ENCODE data around the gene ADAR. TPM values are rescaled to one million over a fixed set of nuclear protein-coding genes. Genes with fewer than 3 reads are reported as not detected.
"Not testable (repeated sequence)": the region's sequence is repeated elsewhere in the genome, so short reads cannot be mapped to it uniquely, and the experiment has no call there.

The ADAR gene
- 100 to 1,000 TPM in 1 of 4 donors, 10 to 100 TPM in 3; 54.3 to 105 (median 73.6) TPM for total RNA-seq

DNA sequence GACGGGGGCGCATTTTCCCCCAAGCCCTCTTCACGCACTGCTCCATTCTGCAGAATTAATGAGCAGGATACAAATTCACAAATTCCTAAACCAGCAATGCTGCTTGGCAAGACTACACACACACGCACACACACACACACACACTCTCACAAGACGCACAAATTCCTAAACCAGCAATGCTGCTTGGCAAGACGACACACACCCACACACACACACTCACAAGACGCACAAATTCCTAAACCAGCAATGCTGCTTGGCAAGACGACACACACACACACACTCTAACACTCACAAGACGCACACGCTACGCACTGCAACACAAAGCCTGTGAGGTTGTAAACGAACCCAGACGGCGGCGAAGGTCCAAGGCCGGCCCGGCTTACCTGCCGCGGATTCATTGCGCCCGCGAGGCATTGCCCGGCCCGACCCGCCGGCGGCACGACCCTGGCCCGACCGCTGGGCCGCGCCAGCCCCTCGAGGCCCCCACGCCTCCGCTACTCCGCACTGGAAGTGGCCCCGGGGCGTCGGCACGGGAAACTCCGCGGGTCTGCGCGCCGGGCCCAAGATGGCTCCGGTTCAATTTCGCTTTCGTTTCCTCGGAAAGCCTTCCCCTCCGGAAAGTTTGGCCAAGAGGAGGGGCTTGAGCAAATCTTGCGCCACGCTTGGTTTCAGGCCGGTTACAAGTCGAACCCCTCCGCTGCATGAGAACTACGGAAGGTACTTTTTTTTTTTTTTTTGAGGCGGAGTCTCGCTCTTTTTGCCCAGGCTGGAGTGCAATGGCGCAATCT, at the start of gene ADAR:
Gene ADAR (minus strand): TSS at position 578 of the 788 bp plus-strand sequence. CDS start 180 bp downstream, at position 398.
- intact Hi-C loops (cut with DNase I; ENCODE audit: low total_unique reads) = no loop called here
- peak within 1 kb of the TSS; percentile 86 for H3K4me3 ChIP-seq (ENCODE audit: low read depth, poor library complexity, severe bottlenecking)
- 0 to 1% methylated on average over 18 to 59 of the region's 59 CpGs for WGBS, 2 donors
- TF ChIP-seq POLR2A (IDR thresholded peaks at IDR 0.05) = no peak
- TF ChIP-seq CTCF (IDR thresholded peaks at IDR 0.05) = no peak
- peak; percentile 93 to 98 for DNase-seq (ENCODE audit: low spot score in 2 of 2)

GRCh38 chr1:154657556-154657955, 49.6 kb upstream of the ADAR start:
- intact Hi-C loops (cut with DNase I; ENCODE audit: low total_unique reads) = no loop called here
- TF ChIP-seq POLR2A (IDR thresholded peaks at IDR 0.05) = no peak
- TF ChIP-seq CTCF (IDR thresholded peaks at IDR 0.05) = no peak
- no peak overlapping the region for H3K4me3 ChIP-seq (ENCODE audit: low read depth, poor library complexity, severe bottlenecking)
- 37 to 43% methylated on average over 2 of the region's 2 CpGs for WGBS, 2 donors
- DNase-seq (ENCODE audit: low spot score in 2 of 2) = no peak

DNA sequence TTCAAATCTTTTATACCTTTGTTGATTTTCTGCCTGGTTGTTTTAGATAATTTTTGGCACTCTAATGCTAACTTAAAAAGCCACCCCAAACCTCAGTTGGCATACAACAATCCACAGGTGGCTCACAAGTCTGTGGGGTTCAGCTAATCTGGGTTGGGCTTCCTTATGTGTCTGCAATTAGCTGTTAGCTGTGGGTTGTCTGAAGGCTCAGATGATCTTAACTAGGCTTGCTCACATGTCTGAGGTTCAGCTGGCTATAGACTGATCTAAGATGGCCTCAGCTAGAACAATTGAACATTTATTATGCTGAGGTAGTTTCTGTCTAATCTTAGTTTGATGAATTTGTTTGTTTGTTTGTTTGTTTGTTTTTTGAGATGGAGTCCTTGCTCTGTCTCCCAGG, 44.9 kb upstream of the ADAR start:
- no peak overlapping the region for H3K4me3 ChIP-seq (ENCODE audit: low read depth, poor library complexity, severe bottlenecking)
- intact Hi-C loops (cut with DNase I; ENCODE audit: low total_unique reads) = no loop called here
- no peak for DNase-seq (ENCODE audit: low spot score in 2 of 2)
- no peak for TF ChIP-seq CTCF (IDR thresholded peaks at IDR 0.05)
- TF ChIP-seq POLR2A (IDR thresholded peaks at IDR 0.05) = no peak

- intact Hi-C loops (cut with DNase I; ENCODE audit: low total_unique reads); DNase-seq (ENCODE audit: low spot score in 2 of 2); H3K4me3 ChIP-seq (ENCODE audit: low read depth, poor library complexity, severe bottlenecking): not testable (repeated sequence)
- WGBS, 2 donors = 97 to 98% methylated on average over 3 of the region's 3 CpGs
Measured at GRCh38 chr1:154644724-154645123, 36.7 kb upstream of the ADAR start.

DNA sequence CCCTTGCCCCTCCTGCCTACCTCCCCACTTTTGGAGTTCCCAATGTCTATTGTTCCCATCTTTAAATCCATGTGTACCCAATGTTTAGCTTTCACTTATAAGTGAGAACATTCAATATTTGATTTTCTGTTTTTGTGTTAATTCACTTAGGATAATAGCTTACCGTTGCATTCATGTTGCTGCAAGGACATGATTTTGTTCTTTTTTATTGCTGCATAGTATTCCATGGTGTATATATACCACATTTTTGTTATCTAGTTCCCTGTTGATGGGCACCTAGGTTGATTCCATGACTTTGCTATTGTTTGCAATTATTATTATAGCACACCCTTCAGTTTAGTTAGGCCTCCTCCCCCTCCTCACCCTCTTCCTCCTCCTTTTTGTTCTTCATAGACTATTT, 33.5 kb upstream of the ADAR start:
- WGBS, 2 donors = 88 to 97% methylated on average over 1 of the region's 1 CpG
- H3K4me3 ChIP-seq (ENCODE audit: low read depth, poor library complexity, severe bottlenecking) = no peak overlapping the region
- TF ChIP-seq POLR2A (IDR thresholded peaks at IDR 0.05) (no peak), CTCF (IDR thresholded peaks at IDR 0.05) (no peak)
- DNase-seq (ENCODE audit: low spot score in 2 of 2) = no peak
- intact Hi-C loops (cut with DNase I; ENCODE audit: low total_unique reads) = no loop called here

DNA sequence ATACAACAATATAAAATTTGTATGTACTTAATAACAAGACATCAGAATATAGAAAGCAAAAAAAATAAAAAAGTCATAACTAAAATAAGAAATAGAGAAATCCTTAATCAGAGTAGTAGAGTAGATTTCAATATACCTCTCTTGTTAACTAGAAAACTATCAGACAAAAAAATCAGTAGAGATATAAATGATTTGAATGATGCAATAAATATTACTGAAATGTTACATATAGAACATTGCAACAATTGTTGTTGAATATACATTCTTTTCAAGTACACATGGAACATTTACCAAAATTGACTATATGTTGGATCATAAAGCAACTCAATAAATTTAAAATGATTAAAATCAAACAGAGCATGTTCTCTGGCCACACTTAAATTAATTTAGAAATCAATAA, 31.9 kb upstream of the ADAR start:
- no peak overlapping the region for H3K4me3 ChIP-seq (ENCODE audit: low read depth, poor library complexity, severe bottlenecking)
- TF ChIP-seq POLR2A (IDR thresholded peaks at IDR 0.05) = no peak
- no peak for TF ChIP-seq CTCF (IDR thresholded peaks at IDR 0.05)
- DNase-seq (ENCODE audit: low spot score in 2 of 2) = no peak
- intact Hi-C loops (cut with DNase I; ENCODE audit: low total_unique reads) = no loop called here

Data from lower leg skin (tissue), 4 donors.